Astrocyte (in vitro differentiated cells and primary cell): Measurements from ENCODE around the gene LYPD6. TPM values are rescaled to one million over a fixed set of nuclear protein-coding genes. Genes with fewer than 3 reads are reported as not detected.

Experiments
- DNase-seq: peaks from one replicate; pipeline ENCODE4 v3.0.0-alpha.2; 2010; ENCODE audit warnings: low read depth
- FAIRE-seq: peaks from 2 replicates; lab custom pipeline; 2011; peaks lifted over from hg19 to GRCh38; lab: Jason Lieb, UNC
- H2AFZ ChIP-seq: 2 replicates; pipeline ENCODE4 v1.6.0; 2012; ENCODE audit warnings: low read depth, low read length, inconsistent platforms
- H3K27ac ChIP-seq: 2 replicates; pipeline ENCODE4 v1.5.1; 2011; ENCODE audit warnings: low read depth, low read length, inconsistent platforms
- H3K27me3 ChIP-seq: 2 replicates; pipeline ENCODE4 v1.6.0; 2011; ENCODE audit warnings: low read length, inconsistent platforms; ENCODE audit not compliant: insufficient read depth
- H3K36me3 ChIP-seq: 2 replicates; pipeline ENCODE4 v1.5.1; 2011; ENCODE audit warnings: low read length, inconsistent platforms; ENCODE audit not compliant: insufficient read depth
- H3K4me1 ChIP-seq: 2 replicates; pipeline ENCODE4 v1.5.1; 2011; ENCODE audit warnings: low read length, inconsistent platforms; ENCODE audit not compliant: insufficient read depth
- H3K4me2 ChIP-seq: 2 replicates; pipeline ENCODE4 v1.6.0; 2012; ENCODE audit warnings: low read length, inconsistent platforms
- H3K4me3 ChIP-seq: 2 replicates; pipeline ENCODE4 v1.5.1; 2011; ENCODE audit warnings: low read depth, mild to moderate bottlenecking, low read length, inconsistent platforms; ENCODE audit not compliant: insufficient read depth
- H3K79me2 ChIP-seq: 2 replicates; pipeline ENCODE4 v1.6.0; 2012; ENCODE audit warnings: mild to moderate bottlenecking, low read length, inconsistent platforms; ENCODE audit not compliant: insufficient read depth
- H3K9ac ChIP-seq: 2 replicates; pipeline ENCODE4 v1.6.0; 2012; ENCODE audit warnings: mild to moderate bottlenecking, low read length, inconsistent platforms
- H3K9me3 ChIP-seq: 2 replicates; pipeline ENCODE4 v1.5.1; 2012; ENCODE audit warnings: low read depth, mild to moderate bottlenecking, low read length, inconsistent platforms; ENCODE audit not compliant: insufficient read depth
- H4K20me1 ChIP-seq: 2 replicates; pipeline ENCODE4 v1.6.0; 2012; ENCODE audit warnings: low read length, inconsistent platforms; ENCODE audit not compliant: insufficient read depth
- H3K27ac Mint-ChIP-seq: one replicate; pipeline ENCODE4 v1.8.0; 2021; ENCODE audit warnings: mild to moderate bottlenecking, mixed read lengths; ENCODE audit not compliant: unreplicated experiment
- H3K27me3 Mint-ChIP-seq: one replicate; pipeline ENCODE4 v1.8.0; 2021; ENCODE audit warnings: low read depth, mixed read lengths; ENCODE audit not compliant: unreplicated experiment
- H3K36me3 Mint-ChIP-seq: one replicate; pipeline ENCODE4 v1.8.0; 2021; ENCODE audit warnings: low read depth, mixed read lengths; ENCODE audit not compliant: unreplicated experiment
- H3K4me1 Mint-ChIP-seq: one replicate; pipeline ENCODE4 v1.8.0; 2021; ENCODE audit warnings: low read depth, mixed read lengths; ENCODE audit not compliant: unreplicated experiment
- H3K4me3 Mint-ChIP-seq: one replicate; pipeline ENCODE4 v1.8.0; 2021; ENCODE audit warnings: mild to moderate bottlenecking, moderate library complexity, mixed read lengths; ENCODE audit not compliant: unreplicated experiment
- H3K9me3 Mint-ChIP-seq: one replicate; pipeline ENCODE4 v1.8.0; 2021; ENCODE audit warnings: mild to moderate bottlenecking, mixed read lengths; ENCODE audit not compliant: unreplicated experiment
- CTCF ChIP-seq: IDR thresholded peaks from 2 replicates; pipeline ENCODE4 v1.5.1; 2011; ENCODE audit warnings: low read depth, mild to moderate bottlenecking, inconsistent platforms, low read length, moderate library complexity; ENCODE audit not compliant: insufficient read depth
- EZH2 ChIP-seq: IDR thresholded peaks from 2 replicates; pipeline ENCODE4 v1.6.1; 2012; ENCODE audit warnings: mild to moderate bottlenecking, low read length, inconsistent platforms; ENCODE audit not compliant: insufficient read depth
- total RNA-seq: library from RNA; stranded (reverse); gene quantifications from 2 replicates; pipeline ENCODE4 v1.2.1, GENCODE V29; 2021

Gene LYPD6
- total RNA-seq, 1 donor from 2014 or later: 1.4 TPM

GRCh38 chr2:149399934-149400615 lies 69.7 kb downstream of the LYPD6 start:
- Histone ChIP-seq H3K4me3 (no peak overlapping the region), H3K9ac (no peak overlapping the region), H2AFZ (no peak overlapping the region), H3K27me3 (no peaks in the 10 kb centered on the region), H3K79me2 (no peaks in the 10 kb centered on the region), H3K4me1 (peaks cover 2% of the 10 kb centered on the region), H3K4me2 (no peak overlapping the region), H4K20me1 (no peaks in the 10 kb centered on the region), H3K27ac (no peak overlapping the region), H3K9me3 (no peaks in the 10 kb centered on the region), H3K36me3 (no peaks in the 10 kb centered on the region)
- peaks cover 5% of the 10 kb centered on the region for H3K4me1 Mint-ChIP-seq
- H3K4me3 Mint-ChIP-seq: no peak overlapping the region
- TF ChIP-seq CTCF (no peak), EZH2 (no peak)
- DNase-seq (no peak), FAIRE-seq (no peak)
- H3K9me3 Mint-ChIP-seq: peaks cover 12% of the 10 kb centered on the region
- no peaks in the 10 kb centered on the region for H3K27me3 Mint-ChIP-seq
- no peak overlapping the region for H3K27ac Mint-ChIP-seq
- H3K36me3 Mint-ChIP-seq: no peaks in the 10 kb centered on the region

DNA sequence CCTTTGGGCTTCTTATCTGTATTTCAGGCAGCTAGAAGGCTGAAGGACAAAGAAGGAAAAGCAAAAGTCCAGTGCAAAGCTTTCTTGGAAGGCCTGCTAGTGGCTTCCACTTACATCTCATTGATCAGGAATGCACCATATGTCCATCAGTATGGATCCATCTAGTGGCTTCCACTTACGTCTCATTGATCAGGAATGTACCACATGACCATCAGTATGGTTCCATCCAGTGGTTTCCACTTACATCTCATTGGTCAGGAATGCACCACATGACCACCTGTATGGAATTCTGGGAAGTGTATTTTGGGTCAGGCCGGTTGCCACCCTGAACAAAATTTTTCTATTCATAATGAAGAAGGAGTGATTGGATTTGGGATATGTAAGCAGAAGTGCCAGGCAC lies 70.6 kb downstream of the LYPD6 start:
- DNase-seq (peak; percentile 61), FAIRE-seq (no peak)
- Histone ChIP-seq H3K9ac (no peak overlapping the region), H4K20me1 (no peaks in the 10 kb centered on the region), H3K27me3 (no peaks in the 10 kb centered on the region), H3K4me1 (peaks cover 2% of the 10 kb centered on the region), H3K4me2 (no peak overlapping the region), H3K36me3 (no peaks in the 10 kb centered on the region), H3K9me3 (no peaks in the 10 kb centered on the region), H3K79me2 (no peaks in the 10 kb centered on the region), H2AFZ (no peak overlapping the region), H3K4me3 (no peak overlapping the region), H3K27ac (no peak overlapping the region)
- Mint-ChIP-seq H3K4me3 (no peak overlapping the region), H3K27ac (peak overlapping the region; percentile 8), H3K27me3 (no peaks in the 10 kb centered on the region), H3K36me3 (no peaks in the 10 kb centered on the region), H3K9me3 (peaks cover 12% of the 10 kb centered on the region), H3K4me1 (peaks cover 4% of the 10 kb centered on the region)
- no peak for TF ChIP-seq CTCF
- TF ChIP-seq EZH2: no peak

DNA sequence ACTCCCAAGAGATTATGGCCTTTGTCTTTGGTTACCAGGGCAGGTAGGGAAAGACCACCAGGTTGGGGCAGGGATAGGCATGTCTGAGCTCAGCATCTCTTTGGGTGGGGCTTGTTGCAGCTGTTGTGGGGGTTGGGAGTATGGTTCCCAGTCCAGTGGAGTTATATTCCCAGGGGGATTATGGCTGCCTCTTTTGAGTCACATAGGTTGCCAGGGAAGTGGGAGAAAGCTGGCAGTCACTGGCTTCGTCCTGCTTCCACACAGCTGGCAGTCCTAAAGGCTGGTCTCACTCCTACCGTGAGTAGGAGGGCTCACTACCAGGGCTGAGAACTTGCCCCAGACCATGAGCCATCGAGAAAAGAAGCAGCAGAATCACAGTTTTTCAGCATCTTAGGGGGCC lies 79.1 kb downstream of the LYPD6 start:
- Mint-ChIP-seq H3K4me1 (peaks cover 2% of the 10 kb centered on the region), H3K27me3 (no peaks in the 10 kb centered on the region), H3K4me3 (no peak overlapping the region), H3K36me3 (no peaks in the 10 kb centered on the region), H3K27ac (peak overlapping the region; percentile 7), H3K9me3 (peaks cover 6% of the 10 kb centered on the region)
- Histone ChIP-seq H2AFZ (no peak overlapping the region), H3K27ac (no peak overlapping the region), H3K36me3 (no peaks in the 10 kb centered on the region), H3K27me3 (no peaks in the 10 kb centered on the region), H3K4me1 (no peaks in the 10 kb centered on the region), H3K4me3 (no peak overlapping the region), H4K20me1 (no peaks in the 10 kb centered on the region), H3K9me3 (no peaks in the 10 kb centered on the region), H3K79me2 (no peaks in the 10 kb centered on the region), H3K9ac (no peak overlapping the region), H3K4me2 (no peak overlapping the region)
- TF ChIP-seq EZH2 (no peak), CTCF (no peak)
- DNase-seq (no peak), FAIRE-seq (no peak)
